ENCODE data around the gene STX2.
"Not testable (repeated sequence)": the region's sequence is repeated elsewhere in the genome, so short reads cannot be mapped to it uniquely, and the experiment has no call there.

Gene STX2

DNA sequence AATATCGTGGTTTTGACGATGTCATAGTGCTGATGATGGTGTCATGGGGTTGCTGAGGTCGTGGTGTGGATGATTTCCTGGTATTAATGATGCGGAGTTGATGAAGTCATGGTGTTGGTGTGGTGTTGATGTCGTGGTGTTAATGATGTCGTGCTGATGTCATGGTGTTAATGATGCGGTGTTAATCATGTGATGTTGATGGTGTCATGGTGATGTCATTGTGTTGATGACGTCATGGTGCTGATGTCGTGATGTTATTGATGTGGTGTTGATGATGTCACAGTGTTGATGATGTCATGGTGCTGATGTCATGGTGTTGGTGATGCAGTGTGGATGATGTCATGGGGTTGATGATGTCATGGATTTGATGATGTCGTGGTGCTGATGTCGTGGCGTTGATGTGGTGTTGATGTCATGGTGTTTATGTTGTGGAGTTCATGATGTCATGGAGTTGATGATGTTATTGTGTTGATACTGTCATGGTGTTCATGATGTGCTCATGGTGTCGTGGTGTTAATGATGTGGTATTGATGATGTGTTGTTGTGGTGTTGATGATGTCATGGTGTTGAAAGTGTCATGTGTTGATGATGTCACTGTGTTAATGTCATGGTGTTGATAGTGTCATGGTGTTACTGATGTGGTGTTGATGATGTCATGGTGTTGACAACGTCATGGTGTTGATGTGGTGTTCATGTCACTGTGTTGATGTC is 74.4 kb downstream of the STX2 start:
- DNase-seq (ENCODE audit: low spot score), result peak; percentile 40

DNA sequence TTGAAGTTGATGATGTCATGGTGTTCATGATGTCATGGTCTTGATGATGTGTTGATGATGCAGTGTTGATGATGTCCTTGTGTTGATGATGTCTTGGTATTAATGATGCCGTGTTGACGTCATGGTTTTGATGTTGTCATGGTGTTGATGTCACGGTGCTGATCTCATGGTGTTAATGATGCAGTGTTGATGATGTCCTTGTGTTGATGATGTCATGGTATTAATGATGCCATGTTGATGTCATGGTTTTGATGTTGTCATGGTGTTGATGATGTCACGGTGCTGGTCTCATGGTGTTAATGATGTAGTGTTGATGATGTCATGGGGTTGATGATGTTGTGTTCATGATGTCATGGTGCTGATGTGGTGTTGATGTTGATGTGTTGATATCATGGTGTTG is 75.0 kb downstream of the STX2 start:
- no peak for DNase-seq (ENCODE audit: low spot score)

DNA sequence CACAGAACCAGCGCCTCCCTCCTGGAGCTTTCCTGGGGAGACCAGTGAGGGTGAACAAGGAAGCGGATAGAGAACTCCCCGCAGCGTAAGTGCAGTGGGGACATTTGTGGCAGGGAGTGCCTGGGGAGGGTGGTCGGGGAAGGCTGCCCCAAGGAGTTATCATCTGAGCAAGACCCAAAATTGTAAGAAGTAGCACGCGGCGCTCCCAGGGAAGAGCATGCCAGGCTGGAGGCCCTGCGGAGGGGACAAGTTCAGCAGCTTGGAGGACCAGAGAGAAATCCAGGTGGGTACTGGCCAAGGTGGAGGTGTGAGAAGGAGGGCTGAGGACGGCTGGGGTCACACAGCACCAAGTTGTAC is 76.8 kb downstream of the STX2 start:
- DNase-seq (ENCODE audit: low spot score), result no peak

GRCh38 chr12:130761537-130762318 is 77.3 kb downstream of the STX2 start:
- DNase-seq (ENCODE audit: low spot score), result peak; percentile 40

DNA sequence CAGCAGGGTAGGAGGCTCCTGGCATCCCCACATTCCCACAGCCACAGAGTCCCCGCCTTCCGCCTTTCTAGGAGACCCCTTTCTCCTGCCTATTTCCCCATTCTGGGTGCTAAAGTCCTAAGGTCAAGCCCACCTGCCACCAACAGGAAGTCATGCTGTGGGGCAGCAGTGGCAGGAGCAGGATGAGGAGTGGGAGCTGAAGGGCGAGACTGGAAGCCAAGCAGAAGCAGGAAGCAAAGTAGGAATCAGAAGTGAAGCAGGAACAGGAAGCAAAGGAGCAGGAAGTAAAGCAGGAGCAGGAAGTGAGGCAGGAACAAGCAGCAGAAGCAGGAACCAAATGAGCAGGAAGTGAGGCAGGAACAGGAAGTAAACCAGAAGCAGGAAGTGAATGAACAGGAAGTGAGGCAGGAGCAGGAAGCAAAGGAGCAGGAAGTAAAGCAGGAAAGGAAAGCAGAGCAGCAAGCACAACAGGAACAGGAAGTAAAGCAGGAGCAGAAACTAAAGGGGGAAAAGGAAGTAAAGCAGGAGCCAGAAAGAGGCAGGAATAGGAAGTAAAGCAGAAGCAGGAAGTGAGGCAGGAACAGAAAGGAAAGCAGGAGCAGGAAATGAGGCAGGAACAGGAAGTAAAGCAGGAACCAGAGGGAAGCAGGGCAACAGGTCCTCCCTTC is 84.7 kb downstream of the STX2 start:
- no peak for DNase-seq (ENCODE audit: low spot score)

DNA sequence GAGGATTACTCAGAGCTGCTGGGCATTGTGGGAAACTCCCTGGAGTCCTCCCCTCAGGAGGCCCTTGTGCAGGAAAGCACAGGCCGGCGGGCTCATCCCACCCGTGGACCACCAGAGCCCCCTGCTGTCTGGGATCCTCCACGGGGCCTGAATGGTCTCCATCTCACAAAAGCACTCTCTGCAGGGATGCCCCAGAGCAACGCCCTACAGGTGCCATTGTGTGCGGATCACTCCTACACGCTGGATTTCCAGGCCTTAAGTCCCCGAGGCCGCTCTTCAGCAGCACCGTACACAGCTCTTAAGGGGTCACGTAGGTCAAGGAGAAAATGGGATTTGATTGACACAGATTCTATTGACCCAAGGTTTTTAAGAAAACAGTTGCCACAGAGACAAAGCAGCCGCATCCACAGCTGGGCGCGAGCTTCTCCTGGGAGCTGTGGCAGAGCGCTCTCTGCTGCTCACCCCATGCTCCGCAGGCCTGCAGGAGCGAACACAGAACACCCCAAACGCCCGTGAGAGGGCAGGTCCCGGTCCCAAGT is 86.3 kb downstream of the STX2 start:
- DNase-seq (ENCODE audit: low spot score), result no peak

DNA sequence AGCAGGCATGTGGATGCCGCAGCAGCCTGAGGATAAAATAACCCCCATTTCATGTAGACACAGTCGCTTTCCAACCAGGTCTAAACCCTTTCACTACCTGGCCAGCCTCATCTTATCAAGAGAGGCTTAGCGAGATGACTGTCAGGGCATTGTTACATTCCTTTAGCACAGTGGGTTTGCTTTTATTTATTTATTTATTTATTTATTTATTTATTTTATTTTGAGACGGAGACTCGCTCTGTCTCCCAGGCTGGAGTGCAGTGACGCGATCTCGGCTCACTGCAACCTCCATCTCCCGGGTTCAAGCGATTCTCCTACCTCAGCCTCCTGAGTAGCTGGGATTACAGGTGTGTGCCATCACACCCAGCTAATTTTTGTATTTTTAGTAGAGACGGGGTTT is 87.0 kb downstream of the STX2 start:
- not testable (repeated sequence) for DNase-seq (ENCODE audit: low spot score)

DNA sequence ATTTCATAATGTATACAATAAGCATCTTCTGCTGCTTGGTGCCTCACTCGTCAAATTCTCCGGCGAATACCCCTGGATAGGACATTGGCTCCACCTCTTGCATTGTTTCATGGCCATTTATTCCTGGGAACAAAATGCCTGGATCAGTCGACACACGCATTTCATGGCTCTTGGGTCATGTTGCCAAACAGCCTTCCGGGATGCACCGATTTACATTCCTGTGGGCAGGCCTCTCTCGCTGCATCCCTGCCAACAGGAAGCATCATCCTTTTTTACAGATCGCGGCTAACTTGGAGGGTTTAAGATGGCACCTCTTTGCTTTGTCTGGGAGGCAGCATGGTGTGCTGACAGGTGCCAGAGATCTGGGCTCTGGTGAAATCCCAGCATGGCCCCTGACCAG is 90.3 kb downstream of the STX2 start:
- DNase-seq (ENCODE audit: low spot score), result no peak

- peak; percentile 73 for DNase-seq (ENCODE audit: low spot score)
Observed at GRCh38 chr12:130747867-130748740, 90.9 kb downstream of the STX2 start.

DNA sequence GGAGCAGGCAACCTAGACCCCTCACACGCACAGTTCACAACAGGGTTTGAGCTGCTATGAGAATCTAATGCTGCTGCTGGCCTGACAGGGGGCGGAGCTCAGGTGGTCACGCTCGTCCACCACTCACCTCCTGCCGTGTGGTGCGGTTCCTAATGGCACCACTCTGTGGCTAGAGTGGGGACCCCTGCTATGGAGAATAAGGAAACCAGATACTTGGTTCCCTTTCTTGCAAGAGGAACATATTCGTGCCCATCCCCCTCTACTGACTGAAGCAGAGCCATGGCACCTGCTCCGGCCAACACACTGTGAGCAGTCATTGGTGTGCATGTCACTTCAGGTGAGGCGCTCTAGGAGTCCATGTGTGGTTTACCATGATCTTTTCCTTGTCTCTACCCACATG is 92.5 kb downstream of the STX2 start:
- no peak for DNase-seq (ENCODE audit: low spot score)

DNA sequence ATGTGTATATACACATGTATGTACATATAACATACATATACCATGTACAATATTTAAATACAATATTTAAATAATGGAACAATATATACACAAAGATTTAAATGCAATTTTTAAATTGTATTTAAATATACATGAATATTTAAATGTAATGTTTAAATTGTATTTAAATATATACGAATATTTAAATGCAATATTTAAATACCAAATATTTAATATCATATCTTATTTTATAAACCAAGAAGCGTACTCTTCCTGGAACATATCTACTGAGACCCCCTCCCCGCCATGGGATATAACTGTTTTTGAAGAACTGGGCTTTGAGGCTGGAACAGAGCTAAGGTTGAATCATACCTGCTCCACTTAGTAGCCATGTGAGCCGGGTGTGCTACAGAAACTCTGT is 93.1 kb downstream of the STX2 start:
- DNase-seq (ENCODE audit: low spot score), result no peak

GRCh38 chr12:130744274-130744673 is 94.8 kb downstream of the STX2 start:
- DNase-seq (ENCODE audit: low spot score), result no peak

DNA sequence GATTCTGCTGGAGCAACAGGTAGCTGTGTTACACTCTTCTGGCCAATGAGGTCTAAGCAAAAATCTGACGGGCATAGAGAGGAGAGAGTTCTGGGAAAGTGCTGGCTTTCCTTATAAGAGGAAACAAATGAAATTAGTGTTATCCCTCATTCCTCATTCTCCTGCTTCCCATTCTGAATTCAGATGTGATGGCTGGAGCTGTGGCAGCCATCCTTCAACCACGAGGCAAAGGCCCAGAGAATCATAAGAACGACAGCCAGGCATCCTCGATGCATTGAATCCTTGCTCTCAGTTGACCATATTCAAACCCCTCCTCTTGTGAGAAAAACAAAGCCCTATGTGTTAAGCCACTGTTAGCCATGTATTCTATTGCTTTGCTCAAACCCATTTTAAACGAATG is 95.4 kb downstream of the STX2 start:
- DNase-seq (ENCODE audit: low spot score), result no peak

DNA sequence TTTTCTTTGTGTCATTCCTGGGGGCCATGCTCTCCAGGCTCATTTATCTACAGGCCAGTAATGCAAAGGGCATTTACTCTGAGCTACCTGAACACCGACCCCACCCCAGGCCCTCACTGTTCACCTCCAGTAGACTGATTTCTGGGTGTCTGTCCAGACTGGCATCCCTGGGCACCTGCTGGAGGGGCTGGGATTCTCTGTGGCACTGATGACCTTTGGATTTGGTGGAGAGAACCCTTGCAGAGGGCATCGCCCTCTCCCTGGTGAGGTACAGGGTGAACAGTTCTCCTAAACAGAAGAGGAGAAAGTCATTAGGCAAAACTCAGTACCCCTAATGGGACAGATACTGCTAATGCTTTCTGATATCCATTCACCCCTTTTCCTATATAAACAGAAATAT is 95.9 kb downstream of the STX2 start:
- no peak for DNase-seq (ENCODE audit: low spot score)

GRCh38 chr12:130742716-130743115 is 96.3 kb downstream of the STX2 start:
- no peak for DNase-seq (ENCODE audit: low spot score)

DNA sequence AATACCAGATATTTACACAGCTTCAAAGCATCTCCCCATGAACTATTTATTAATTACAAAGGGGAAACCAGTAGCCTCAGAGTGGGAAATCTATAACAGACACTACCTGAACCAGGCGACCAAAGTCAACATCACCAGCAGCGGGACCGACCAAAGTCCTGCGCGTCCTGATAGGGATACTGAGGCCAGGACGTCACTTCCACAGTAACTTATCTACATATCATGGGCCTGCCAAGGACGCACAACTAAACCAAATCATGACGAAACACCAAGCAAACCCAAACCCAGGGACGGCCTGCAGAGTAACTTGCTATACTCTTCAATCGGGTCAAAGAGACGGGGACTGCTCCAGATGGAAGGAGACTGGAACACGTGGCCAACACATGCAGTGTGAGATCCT is 96.9 kb downstream of the STX2 start:
- no peak for DNase-seq (ENCODE audit: low spot score)
